Measurements from ENCODE around the gene AKR7A3.
"Not testable (repeated sequence)": the region's sequence is repeated elsewhere in the genome, so short reads cannot be mapped to it uniquely, and the experiment has no call there.

AKR7A3 gene

GRCh38 chr1:19306941-19307340, 18.4 kb upstream of the AKR7A3 start:
- no peak for DNase-seq (ENCODE audit: low read depth, low spot score)
- ChIA-PET POLR2A (no interaction called here), CTCF (no interaction called here)
- H3K4me3 ChIP-seq (ENCODE audit: low read depth, low read length): no peak overlapping the region
- TF ChIP-seq CTCF (IDR thresholded peaks at IDR 0.05; ENCODE audit: insufficient read depth, low read length, missing control alignments): no peak

GRCh38 chr1:19305880-19306279, 17.3 kb upstream of the AKR7A3 start:
- DNase-seq (ENCODE audit: low read depth, low spot score): no peak
- no peak overlapping the region for H3K4me3 ChIP-seq (ENCODE audit: low read depth, low read length)
- CTCF ChIA-PET: interaction anchor here (1.1 kb wide), 1 partner anchor 10 kb away, joined by 3 read pairs; no protein-coding TSS in a partner anchor
- TF ChIP-seq CTCF (IDR thresholded peaks at IDR 0.05; ENCODE audit: insufficient read depth, low read length, missing control alignments): no peak
- POLR2A ChIA-PET: no interaction called here

GRCh38 chr1:19304081-19304480, 15.5 kb upstream of the AKR7A3 start:
- CTCF ChIA-PET; DNase-seq (ENCODE audit: low read depth, low spot score); POLR2A ChIA-PET; H3K4me3 ChIP-seq (ENCODE audit: low read depth, low read length): not testable (repeated sequence)

- CTCF ChIA-PET: no interaction called here
- no peak overlapping the region for H3K4me3 ChIP-seq (ENCODE audit: low read depth, low read length)
- DNase-seq (ENCODE audit: low read depth, low spot score): no peak
- TF ChIP-seq CTCF (IDR thresholded peaks at IDR 0.05; ENCODE audit: insufficient read depth, low read length, missing control alignments): no peak
- POLR2A ChIA-PET: no interaction called here
Measured at GRCh38 chr1:19300211-19300610, 11.6 kb upstream of the AKR7A3 start.

- POLR2A ChIA-PET: no interaction called here
- no peak overlapping the region for H3K4me3 ChIP-seq (ENCODE audit: low read depth, low read length)
- TF ChIP-seq CTCF (IDR thresholded peaks at IDR 0.05; ENCODE audit: insufficient read depth, low read length, missing control alignments): no peak
- CTCF ChIA-PET: no interaction called here
- no peak for DNase-seq (ENCODE audit: low read depth, low spot score)
Measured at GRCh38 chr1:19294638-19295037, 6.1 kb upstream of the AKR7A3 start.

GRCh38 chr1:19289244-19289643, 674 bp upstream of the AKR7A3 start:
- no peak for DNase-seq (ENCODE audit: low read depth, low spot score)
- H3K4me3 ChIP-seq (ENCODE audit: low read depth, low read length): no peak overlapping the region
- no peak for TF ChIP-seq CTCF (IDR thresholded peaks at IDR 0.05; ENCODE audit: insufficient read depth, low read length, missing control alignments)
- ChIA-PET POLR2A (no interaction called here), CTCF (no interaction called here)

- no peak for DNase-seq (ENCODE audit: low read depth, low spot score)
- TF ChIP-seq CTCF (IDR thresholded peaks at IDR 0.05; ENCODE audit: insufficient read depth, low read length, missing control alignments): no peak
- POLR2A ChIA-PET: no interaction called here
- H3K4me3 ChIP-seq (ENCODE audit: low read depth, low read length): no peak overlapping the region
- CTCF ChIA-PET: no interaction called here
Measured at GRCh38 chr1:19287436-19288185, 959 bp downstream of the AKR7A3 start.

GRCh38 chr1:19285807-19286206, 2.8 kb downstream of the AKR7A3 start:
- DNase-seq (ENCODE audit: low read depth, low spot score); POLR2A ChIA-PET; CTCF ChIA-PET; H3K4me3 ChIP-seq (ENCODE audit: low read depth, low read length): not testable (repeated sequence)

- H3K4me3 ChIP-seq (ENCODE audit: low read depth, low read length); CTCF ChIA-PET; DNase-seq (ENCODE audit: low read depth, low spot score); POLR2A ChIA-PET: not testable (repeated sequence)
Measured at GRCh38 chr1:19285366-19285765, 3.2 kb downstream of the AKR7A3 start.
